HG03159 (cell line): ENCODE data around the gene SMPD4.
"Not testable (repeated sequence)": the region's sequence is repeated elsewhere in the genome, so short reads cannot be mapped to it uniquely, and the experiment has no call there.

ENCODE experiments used
- ATAC-seq: cut with Tn5 transposase; IDR thresholded peaks from one replicate; pipeline ENCODE4 v1.9.1; 2021; ENCODE audit warnings: mild to moderate bottlenecking, moderate library complexity; ENCODE audit not compliant: unreplicated experiment

SMPD4 gene

DNA sequence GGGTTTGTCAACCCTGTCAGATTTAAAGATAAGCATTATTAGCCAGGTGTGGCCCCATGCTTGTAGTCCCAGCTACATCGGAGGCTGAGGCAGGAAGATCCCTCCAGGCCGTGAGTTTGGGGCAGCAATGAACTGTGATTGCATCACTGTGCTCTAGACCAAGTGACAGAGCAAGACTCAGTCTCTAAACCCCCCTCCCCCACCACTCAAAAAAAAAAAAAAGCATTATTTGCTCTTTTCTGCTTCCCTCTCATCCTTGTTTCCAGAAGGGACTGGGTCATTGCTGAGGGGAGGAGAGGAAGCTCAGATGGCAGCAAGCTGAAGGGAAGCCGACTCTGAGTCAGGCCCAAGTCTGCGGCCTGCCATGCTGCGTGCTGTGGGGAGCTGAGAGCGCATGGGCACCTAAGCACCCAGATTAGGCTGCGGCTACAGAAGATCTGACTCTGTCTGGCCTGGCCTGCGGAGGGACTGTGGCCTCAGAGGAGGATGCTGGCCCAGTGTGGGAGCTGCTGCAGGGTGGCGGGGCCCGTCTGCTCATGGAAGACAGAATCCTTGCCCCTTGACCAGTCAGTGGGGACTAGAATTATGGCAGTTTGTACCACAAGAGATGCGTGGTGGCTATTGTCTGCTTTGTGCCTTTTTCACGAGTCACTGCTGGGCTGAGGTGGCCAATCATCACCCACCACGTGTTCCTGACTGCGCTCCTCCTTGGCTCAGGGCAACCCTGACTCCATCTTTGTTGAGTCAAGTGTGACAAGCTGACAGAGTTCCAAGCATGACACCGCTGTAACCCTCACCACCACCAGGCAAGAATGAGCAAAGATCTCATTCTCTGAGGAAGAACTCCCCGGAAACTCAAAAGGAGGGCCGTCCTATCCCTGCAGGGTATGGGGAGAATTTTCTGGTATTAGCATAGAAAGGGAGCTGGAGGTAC lies 6.7 kb upstream of the SMPD4 start:
- ATAC-seq: not testable (repeated sequence)

- no peak for ATAC-seq
These were observed 5.9 kb upstream of the SMPD4 start for GRCh38 chr2:130187268-130187667.

DNA sequence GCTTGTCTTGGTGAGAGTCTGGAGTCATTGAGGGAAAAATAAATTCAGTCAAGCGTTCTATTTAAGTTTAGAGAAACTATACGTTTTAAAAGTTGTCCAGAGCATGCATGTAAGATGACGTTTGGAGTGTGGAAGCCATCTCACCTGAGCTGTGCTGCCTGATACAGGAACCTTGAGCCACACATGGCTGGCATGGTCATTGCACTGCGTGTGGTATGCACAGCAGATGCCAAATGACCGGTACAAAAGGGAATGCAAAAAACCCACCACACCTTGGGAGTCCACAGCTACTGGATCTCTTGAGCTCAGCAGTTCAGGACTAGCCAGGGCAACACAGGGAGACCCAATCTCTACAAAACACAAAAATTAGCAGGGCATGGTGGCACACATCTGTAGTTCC lies 5.0 kb upstream of the SMPD4 start:
- no peak for ATAC-seq

DNA sequence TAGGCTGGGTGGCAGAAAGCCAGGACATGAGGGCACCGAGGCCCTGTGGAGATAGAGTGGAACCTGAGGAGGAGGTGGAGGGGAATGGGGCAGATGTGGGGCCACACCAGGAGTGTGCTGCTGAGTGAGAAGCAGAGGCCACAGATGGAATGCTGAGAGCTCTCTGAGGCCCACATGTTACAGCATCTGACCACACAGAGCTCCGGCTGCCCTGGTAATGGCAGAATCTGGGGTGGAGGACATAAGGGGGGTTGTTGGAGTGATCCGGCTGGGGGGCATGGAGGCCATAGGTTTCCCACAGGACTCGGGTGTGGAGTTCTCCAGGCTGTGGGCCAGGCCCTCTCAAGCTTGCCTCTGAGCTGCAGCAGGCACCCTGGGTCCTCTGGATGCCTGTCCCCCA lies 4.5 kb upstream of the SMPD4 start:
- no peak for ATAC-seq

DNA sequence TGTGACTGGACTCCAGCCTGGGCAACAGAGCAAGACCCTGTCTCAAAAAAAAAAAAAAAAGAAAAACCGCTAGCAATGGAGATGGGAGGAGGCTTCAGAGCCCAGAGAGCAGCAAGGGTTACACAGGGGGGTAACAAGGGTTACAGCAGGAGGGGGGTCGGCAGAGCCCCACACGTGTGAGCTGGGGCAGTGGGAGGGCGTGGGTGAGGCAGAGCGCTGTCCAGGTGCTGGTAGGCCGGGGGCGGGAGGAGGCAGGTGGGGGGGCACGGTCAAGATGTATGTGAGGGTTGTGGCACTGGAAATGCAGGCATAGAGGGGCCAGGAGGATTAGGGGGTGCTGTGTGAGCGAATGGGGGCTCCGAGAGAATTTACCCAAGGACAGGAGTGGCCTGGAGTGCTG lies 4.0 kb upstream of the SMPD4 start:
- no peak for ATAC-seq

- no peak for ATAC-seq
These were observed 2.3 kb upstream of the SMPD4 start for GRCh38 chr2:130183512-130184373.

DNA sequence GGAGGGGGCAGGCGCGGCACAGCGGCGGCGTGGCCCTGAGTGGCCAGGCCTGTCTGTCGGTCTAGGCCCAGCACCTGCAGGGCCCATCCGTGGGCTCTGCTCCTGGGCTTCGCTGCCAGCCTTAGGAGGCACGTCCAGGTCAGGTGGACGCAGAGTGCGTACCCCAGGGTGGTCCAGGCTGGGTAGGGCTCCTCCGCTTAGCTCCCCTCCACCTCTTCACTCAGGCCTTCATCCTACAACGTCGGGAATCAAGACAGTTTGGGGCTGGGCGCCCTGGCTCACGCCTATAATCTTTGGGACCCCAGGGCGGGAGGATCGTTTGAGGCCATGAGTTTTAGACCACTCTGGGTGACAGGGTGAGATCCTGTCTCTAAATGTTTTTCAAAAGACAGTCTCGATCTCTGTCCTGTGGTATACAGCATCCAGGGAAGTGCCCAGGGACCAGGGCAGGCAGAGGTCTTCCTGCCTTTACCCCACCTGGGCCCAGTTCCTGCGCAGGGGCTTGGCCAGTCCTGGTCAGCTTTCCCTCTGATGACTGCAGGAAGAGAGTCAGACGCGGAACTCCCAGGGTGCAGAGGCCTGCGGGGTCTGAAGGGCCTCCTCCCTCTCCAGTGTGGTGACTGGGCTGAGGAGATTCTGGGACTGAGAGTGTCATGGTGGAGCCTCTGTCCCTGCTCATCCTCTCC lies 1.6 kb upstream of the SMPD4 start:
- ATAC-seq: peak; percentile 18

DNA sequence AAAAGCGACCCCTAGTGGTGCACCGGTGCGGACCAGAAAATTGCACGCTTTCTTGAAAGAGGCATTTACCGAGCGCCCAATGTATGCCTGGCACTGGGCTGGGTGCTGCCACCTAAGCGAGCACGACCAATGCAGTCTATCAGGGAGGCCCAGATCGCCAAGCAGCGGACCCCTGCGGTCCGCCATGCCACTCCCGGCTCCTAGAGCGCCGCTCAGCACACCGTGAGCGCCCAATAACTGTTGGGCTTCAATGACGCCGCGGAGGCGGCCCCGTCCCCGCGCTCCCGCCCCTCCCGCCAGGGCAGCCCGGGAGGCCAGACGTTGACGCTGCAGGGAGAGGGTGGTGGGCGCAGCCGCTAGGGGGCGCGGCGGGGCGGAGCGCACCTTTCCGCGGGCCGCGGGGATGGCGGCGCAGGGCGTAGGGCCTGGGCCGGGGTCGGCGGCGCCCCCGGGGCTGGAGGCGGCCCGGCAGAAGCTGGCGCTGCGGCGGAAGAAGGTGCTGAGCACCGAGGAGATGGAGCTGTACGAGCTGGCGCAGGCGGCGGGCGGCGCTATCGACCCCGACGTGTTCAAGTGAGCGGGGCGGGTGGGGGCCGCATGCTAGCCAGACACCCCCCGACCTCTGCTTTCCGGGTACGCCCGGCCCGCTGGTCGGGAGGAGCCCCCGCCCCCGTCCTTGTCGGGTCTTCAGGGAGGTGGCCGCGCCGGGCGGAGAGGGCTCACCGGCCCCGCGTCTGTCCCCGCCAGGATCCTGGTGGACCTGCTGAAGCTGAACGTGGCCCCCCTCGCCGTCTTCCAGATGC lies 679 bp upstream of the SMPD4 start, which contains the start of gene MZT2B:
Gene MZT2B (plus strand): TSS at position 383 of the 803 bp plus-strand sequence. CDS start 21 bp downstream, at position 404.
- peak; percentile 83 for ATAC-seq

- not testable (repeated sequence) for ATAC-seq
These were observed 738 bp downstream of the SMPD4 start for GRCh38 chr2:130180404-130181324.

DNA sequence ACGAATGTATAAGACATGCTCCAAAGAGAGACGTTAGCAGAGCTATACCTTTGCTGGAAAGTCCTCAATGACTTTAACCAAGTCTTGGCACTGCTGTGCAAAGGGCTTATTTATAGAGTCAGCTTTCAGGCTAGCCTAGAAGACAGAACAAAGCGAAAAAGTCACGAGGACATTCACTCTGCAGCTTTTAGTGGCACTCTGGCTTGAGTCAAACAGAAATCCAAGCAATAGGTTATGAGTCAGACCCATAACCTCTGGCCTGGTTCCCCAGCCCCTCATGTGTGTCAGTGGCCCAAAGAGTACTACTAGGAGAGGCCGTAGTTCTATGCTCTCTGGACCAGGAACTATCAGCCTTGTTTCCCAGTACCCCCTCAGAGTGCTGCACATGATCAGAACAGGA lies 6.5 kb downstream of the SMPD4 start:
- not testable (repeated sequence) for ATAC-seq

DNA sequence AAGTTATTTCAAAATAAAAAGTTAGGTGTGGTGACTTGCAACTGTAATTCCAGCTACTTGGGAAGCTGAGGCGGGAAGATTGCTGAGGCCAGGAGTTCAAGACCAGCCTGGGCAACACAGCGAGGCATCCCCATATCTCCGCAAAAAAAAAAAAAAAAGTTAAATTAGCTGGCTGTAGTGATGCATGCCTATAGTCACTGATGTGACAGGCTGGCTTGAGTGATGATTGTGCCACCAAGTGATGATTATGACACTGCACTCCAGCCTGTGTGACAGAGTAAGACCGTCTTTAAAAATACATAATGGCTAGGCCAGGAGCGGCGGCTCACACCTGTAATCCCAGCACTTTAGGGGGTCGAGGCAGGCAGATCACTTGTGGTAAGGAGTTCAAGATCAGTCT lies 11.5 kb downstream of the SMPD4 start:
- no peak for ATAC-seq

- ATAC-seq: not testable (repeated sequence)
These were observed 12.2 kb downstream of the SMPD4 start for GRCh38 chr2:130169163-130169562.

DNA sequence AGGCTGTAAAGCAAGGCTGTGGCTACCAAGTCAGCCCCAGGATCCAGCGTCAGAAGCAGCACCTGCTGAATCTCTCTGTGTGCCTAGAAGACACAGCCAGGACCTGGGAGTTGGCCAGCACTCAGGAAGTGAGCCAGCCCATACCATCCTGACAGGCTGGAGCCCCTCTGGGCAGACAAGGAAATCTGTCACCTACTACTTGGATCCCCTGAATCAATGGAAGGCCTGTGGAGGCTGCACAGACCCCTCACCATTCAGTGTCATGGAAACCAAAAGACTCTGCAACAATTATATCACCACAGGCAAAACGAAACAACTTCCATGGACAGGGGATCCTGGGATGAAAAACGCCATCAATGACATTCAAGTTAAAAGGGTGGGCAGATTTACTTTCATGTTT lies 14.8 kb downstream of the SMPD4 start:
- ATAC-seq: not testable (repeated sequence)

DNA sequence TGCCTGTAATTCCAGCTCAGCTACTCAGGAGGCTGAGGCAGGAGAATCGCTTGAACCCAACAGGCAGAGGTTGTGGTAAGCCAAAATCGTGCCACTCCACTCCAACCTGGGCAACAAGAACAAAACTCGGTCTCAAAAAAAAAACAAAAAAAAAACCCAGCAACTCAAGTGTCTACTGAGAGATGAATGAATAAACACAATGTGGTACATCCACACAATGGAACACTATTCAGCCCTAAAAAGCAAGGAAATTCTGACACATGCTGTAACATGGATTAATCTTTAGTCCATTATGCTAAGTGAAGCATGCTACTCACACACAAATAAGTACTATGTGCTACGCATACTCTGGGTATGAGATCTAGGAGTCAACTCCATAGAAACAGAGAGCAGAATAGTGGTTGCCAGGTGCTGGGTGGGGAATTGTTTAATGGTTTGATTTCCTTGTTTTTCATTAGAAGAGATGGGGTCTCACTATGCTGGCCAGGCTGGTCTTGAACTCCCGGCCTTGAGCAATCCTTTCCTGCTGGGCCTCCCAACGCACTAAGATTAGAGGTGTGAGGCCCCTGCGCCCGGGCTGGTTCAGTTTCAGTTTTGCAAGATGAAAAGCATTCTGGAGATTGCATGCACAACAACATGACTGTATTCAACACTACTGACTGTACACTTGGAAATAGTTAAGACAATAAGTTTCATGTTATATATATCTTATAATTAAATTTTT lies 15.9 kb downstream of the SMPD4 start:
- ATAC-seq: no peak

GRCh38 chr2:130162968-130163367 lies 18.4 kb downstream of the SMPD4 start:
- ATAC-seq: no peak

GRCh38 chr2:130162486-130162885 lies 18.9 kb downstream of the SMPD4 start:
- not testable (repeated sequence) for ATAC-seq

DNA sequence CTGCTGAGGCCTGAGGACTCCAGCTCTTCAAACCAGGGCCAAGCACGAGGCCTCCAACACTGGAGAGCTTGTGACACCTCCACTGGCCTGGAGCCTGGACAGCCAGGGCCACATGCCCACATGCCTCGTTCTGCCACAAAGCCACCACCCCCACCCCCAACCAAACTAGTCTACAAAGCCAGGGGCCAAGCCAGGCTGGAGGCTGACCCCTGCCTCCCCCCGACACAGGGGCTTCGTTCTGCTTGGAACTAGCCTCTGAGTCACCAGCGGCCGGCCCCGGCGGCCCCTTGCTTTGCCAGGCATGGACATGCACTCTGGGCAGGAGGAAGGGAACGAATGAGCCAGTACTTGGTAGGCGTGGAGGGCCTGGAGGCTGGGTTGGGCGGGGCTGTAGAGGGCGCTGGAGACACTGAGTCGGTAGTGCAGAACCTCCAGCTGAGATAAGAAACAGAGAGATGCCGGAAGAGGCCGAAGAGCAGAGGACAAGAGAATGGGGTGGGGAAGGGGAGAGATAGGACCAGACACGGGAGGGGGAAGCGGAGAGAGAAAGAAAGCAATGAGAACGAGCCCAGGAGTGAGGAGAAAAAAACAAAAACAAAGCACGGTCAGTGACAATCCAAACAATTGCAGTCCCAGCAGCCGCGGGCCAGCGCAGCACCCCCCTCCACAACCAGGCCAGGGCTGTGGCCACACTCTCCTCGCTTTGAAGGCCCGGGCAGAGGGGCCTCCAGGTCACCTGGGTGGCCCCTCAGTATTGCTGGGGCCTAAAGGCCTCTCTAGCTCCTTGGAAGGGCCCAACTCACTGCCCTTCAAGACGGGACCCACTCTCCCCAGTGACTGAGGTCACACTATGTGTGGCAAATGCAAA lies 20.3 kb downstream of the SMPD4 start:
- ATAC-seq: not testable (repeated sequence)
